ENCODE data around the gene KISS1R. TPM values are rescaled to one million over a fixed set of nuclear protein-coding genes. Genes with fewer than 3 reads are reported as not detected.
"Not testable (repeated sequence)": the region's sequence is repeated elsewhere in the genome, so short reads cannot be mapped to it uniquely, and the experiment has no call there.

Gene KISS1R
- total RNA-seq, 3 donors from 2014 or later = 0.15 to 0.33 TPM; not detected in 1

GRCh38 chr19:956766-957440 lies 39.8 kb downstream of the KISS1R start:
- H3K4me1 ChIP-seq = peaks cover 0 to 5% of the 10 kb centered on the region in 2 donors
- no peaks in the 10 kb centered on the region for H3K36me3 ChIP-seq
- no peaks in the 10 kb centered on the region for H3K9me3 ChIP-seq
- intact Hi-C loops (cut with DNase I; ENCODE audit: low total_unique reads) = no loop called here
- no peak for DNase-seq (ENCODE audit: low spot score in 2 of 2)
- no peak for TF ChIP-seq CTCF (IDR thresholded peaks at IDR 0.05)
- no peak for TF ChIP-seq POLR2AphosphoS5 (IDR thresholded peaks at IDR 0.05)
- no peak for TF ChIP-seq POLR2A (IDR thresholded peaks at IDR 0.05)
- no peak overlapping the region for H3K27ac ChIP-seq
- H3K4me3 ChIP-seq = no peak overlapping the region
- H3K27me3 ChIP-seq = no peaks in the 10 kb centered on the region

GRCh38 chr19:957578-957977 lies 40.4 kb downstream of the KISS1R start:
- H3K9me3 ChIP-seq; H3K27me3 ChIP-seq; DNase-seq (ENCODE audit: low spot score in 2 of 2); H3K4me1 ChIP-seq; intact Hi-C loops (cut with DNase I; ENCODE audit: low total_unique reads); H3K27ac ChIP-seq; H3K36me3 ChIP-seq; H3K4me3 ChIP-seq: not testable (repeated sequence)

- intact Hi-C loops (cut with DNase I; ENCODE audit: low total_unique reads) = no loop called here
- H3K4me3 ChIP-seq = no peak overlapping the region
- no peaks in the 10 kb centered on the region for H3K36me3 ChIP-seq
- H3K27me3 ChIP-seq = no peaks in the 10 kb centered on the region
- no peak for DNase-seq (ENCODE audit: low spot score in 2 of 2)
- H3K9me3 ChIP-seq = no peaks in the 10 kb centered on the region
- no peaks in the 10 kb centered on the region for H3K4me1 ChIP-seq
- TF ChIP-seq POLR2A (IDR thresholded peaks at IDR 0.05) = no peak
- TF ChIP-seq POLR2AphosphoS5 (IDR thresholded peaks at IDR 0.05) = no peak
- no peak for TF ChIP-seq CTCF (IDR thresholded peaks at IDR 0.05)
- no peak overlapping the region for H3K27ac ChIP-seq
Observed at GRCh38 chr19:958967-959855, 42.1 kb downstream of the KISS1R start.

GRCh38 chr19:960020-960419 lies 42.9 kb downstream of the KISS1R start:
- no peaks in the 10 kb centered on the region for H3K9me3 ChIP-seq
- no peak overlapping the region for H3K4me3 ChIP-seq
- H3K27me3 ChIP-seq = no peaks in the 10 kb centered on the region
- no peaks in the 10 kb centered on the region for H3K4me1 ChIP-seq
- DNase-seq (ENCODE audit: low spot score in 2 of 2) = no peak
- H3K36me3 ChIP-seq = no peaks in the 10 kb centered on the region
- no peak overlapping the region for H3K27ac ChIP-seq
- intact Hi-C loops (cut with DNase I; ENCODE audit: low total_unique reads) = no loop called here
- no peak for TF ChIP-seq POLR2AphosphoS5 (IDR thresholded peaks at IDR 0.05)
- no peak for TF ChIP-seq POLR2A (IDR thresholded peaks at IDR 0.05)
- no peak for TF ChIP-seq CTCF (IDR thresholded peaks at IDR 0.05)

- no peaks in the 10 kb centered on the region for H3K27me3 ChIP-seq
- H3K4me1 ChIP-seq = no peaks in the 10 kb centered on the region
- no peaks in the 10 kb centered on the region for H3K36me3 ChIP-seq
- H3K9me3 ChIP-seq = no peaks in the 10 kb centered on the region
- H3K27ac ChIP-seq = no peak overlapping the region
- TF ChIP-seq CTCF (IDR thresholded peaks at IDR 0.05) (no peak), POLR2A (IDR thresholded peaks at IDR 0.05) (no peak), POLR2AphosphoS5 (IDR thresholded peaks at IDR 0.05) (no peak)
- intact Hi-C loops (cut with DNase I; ENCODE audit: low total_unique reads) = no loop called here
- H3K4me3 ChIP-seq = no peak overlapping the region
- DNase-seq (ENCODE audit: low spot score in 2 of 2) = no peak
Observed at GRCh38 chr19:960601-960938, 43.4 kb downstream of the KISS1R start.
